PFSK-1 (cell line): ENCODE data around the gene ANTXR1.

Experiments
- FOXP2 ChIP-seq: optimal IDR thresholded peaks from 2 replicates; pipeline ENCODE3; 2011; ENCODE audit warnings: borderline replicate concordance, control low read depth, inconsistent platforms; ENCODE audit not compliant: insufficient read depth; ENCODE audit errors: extremely low read length, extremely low read depth
- POLR2AphosphoS5 ChIP-seq: IDR thresholded peaks from 2 replicates; pipeline ENCODE4 v1.6.1; 2012; ENCODE audit warnings: low read depth, mild to moderate bottlenecking, control low read depth, low read length, moderate library complexity
- SIN3A ChIP-seq: IDR thresholded peaks from 2 replicates; pipeline ENCODE4 v1.6.1; 2012; ENCODE audit warnings: mild to moderate bottlenecking, low read length, moderate library complexity, borderline replicate concordance; ENCODE audit not compliant: insufficient read depth
- TAF1 ChIP-seq: IDR thresholded peaks from 2 replicates; pipeline ENCODE4 v1.6.1; 2012; ENCODE audit warnings: low read length, control low read depth, borderline replicate concordance; ENCODE audit not compliant: insufficient read depth
- TF ChIP-seq, protein P1 (sequence below), 2 experiments: IDR thresholded peaks; 2 replicates each; pipeline versions ENCODE4 v1.6.1 to v1.8.0; 2011 to 2012; ENCODE audit warnings: low read depth in 2 of 2, low read length in 2 of 2, control low read depth in 1 of 2, inconsistent platforms in 1 of 2, mild to moderate bottlenecking in 1 of 2, moderate library complexity in 1 of 2; ENCODE audit not compliant: insufficient read depth in 1 of 2

The ANTXR1 gene

GRCh38 chr2:69223759-69224511 lies 211.0 kb downstream of the ANTXR1 start:
- TF ChIP-seq TAF1: no peak
- TF ChIP-seq, protein P1, sequence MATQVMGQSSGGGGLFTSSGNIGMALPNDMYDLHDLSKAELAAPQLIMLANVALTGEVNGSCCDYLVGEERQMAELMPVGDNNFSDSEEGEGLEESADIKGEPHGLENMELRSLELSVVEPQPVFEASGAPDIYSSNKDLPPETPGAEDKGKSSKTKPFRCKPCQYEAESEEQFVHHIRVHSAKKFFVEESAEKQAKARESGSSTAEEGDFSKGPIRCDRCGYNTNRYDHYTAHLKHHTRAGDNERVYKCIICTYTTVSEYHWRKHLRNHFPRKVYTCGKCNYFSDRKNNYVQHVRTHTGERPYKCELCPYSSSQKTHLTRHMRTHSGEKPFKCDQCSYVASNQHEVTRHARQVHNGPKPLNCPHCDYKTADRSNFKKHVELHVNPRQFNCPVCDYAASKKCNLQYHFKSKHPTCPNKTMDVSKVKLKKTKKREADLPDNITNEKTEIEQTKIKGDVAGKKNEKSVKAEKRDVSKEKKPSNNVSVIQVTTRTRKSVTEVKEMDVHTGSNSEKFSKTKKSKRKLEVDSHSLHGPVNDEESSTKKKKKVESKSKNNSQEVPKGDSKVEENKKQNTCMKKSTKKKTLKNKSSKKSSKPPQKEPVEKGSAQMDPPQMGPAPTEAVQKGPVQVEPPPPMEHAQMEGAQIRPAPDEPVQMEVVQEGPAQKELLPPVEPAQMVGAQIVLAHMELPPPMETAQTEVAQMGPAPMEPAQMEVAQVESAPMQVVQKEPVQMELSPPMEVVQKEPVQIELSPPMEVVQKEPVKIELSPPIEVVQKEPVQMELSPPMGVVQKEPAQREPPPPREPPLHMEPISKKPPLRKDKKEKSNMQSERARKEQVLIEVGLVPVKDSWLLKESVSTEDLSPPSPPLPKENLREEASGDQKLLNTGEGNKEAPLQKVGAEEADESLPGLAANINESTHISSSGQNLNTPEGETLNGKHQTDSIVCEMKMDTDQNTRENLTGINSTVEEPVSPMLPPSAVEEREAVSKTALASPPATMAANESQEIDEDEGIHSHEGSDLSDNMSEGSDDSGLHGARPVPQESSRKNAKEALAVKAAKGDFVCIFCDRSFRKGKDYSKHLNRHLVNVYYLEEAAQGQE (IDR thresholded peaks at IDR 0.05; ENCODE audit: insufficient read depth in 1 of 2, low read depth in 2 of 2, low read length in 2 of 2): no peak
- TF ChIP-seq SIN3A: no peak
- TF ChIP-seq FOXP2: no peak
- no peak for TF ChIP-seq POLR2AphosphoS5

DNA sequence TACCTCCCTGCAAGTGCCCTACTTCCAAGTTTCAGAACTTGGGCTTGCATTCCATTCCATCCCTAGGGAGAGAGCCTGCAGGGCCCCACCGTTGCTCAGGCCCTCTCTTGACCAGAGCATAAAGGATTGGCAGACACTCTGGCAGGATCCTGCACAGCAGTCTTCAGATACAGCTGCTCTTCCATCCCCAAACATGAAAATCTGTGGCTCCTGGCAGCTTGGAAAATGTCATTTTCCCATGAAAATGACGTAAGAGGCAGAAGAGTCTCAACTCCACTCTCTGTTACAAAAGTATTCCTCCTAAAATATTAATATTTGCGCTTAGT lies 211.5 kb downstream of the ANTXR1 start:
- TF ChIP-seq, protein P1 (IDR thresholded peaks at IDR 0.05; ENCODE audit: insufficient read depth in 1 of 2, low read depth in 2 of 2, low read length in 2 of 2): no peak
- TF ChIP-seq POLR2AphosphoS5 (no peak), SIN3A (no peak), TAF1 (no peak), FOXP2 (no peak)

GRCh38 chr2:69225933-69226332 lies 213.0 kb downstream of the ANTXR1 start:
- TF ChIP-seq SIN3A (no peak), TAF1 (no peak), FOXP2 (no peak), POLR2AphosphoS5 (no peak)
- TF ChIP-seq, protein P1 (IDR thresholded peaks at IDR 0.05; ENCODE audit: insufficient read depth in 1 of 2, low read depth in 2 of 2, low read length in 2 of 2): no peak

DNA sequence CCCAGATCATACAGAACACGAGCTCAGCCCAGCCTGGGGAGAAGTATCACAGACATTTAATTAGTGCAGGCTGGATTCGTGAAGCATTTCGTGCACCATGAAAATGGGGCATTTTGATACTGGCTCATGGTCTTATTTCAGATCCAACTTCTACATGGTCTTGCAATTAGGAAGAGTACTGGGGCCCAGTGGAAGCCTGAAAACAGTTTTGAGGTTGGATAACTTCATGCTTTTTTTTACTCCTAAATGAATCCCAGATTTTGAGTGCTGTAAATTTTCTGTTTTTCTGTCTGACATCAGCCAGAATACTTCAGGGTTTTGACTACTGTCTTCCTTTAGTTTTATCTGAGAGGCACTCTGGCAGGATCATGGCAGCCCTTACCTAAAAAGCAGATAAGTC lies 213.9 kb downstream of the ANTXR1 start:
- TF ChIP-seq POLR2AphosphoS5 (no peak), FOXP2 (no peak), SIN3A (no peak), TAF1 (no peak)
- TF ChIP-seq, protein P1 (IDR thresholded peaks at IDR 0.05; ENCODE audit: insufficient read depth in 1 of 2, low read depth in 2 of 2, low read length in 2 of 2): no peak
